Fibroblast of pulmonary artery (primary cell): ENCODE results near the gene ATXN7L1.

Source experiments
- DNase-seq: peaks from one replicate; pipeline ENCODE4 v3.0.0-alpha.2; 2010; ENCODE audit warnings: low read depth
- H3K4me3 ChIP-seq: replicated peaks from 2 replicates; pipeline ENCODE4 v1.5.1; 2011; ENCODE audit warnings: low read depth, mild to moderate bottlenecking, control low read depth, low read length, moderate library complexity
- TF ChIP-seq, protein P1 (sequence below): IDR thresholded peaks from 2 replicates; pipeline ENCODE4 v1.5.1; 2011; ENCODE audit warnings: mild to moderate bottlenecking, control low read depth, low read length, inconsistent platforms; ENCODE audit errors: missing control alignments

The ATXN7L1 gene

DNA sequence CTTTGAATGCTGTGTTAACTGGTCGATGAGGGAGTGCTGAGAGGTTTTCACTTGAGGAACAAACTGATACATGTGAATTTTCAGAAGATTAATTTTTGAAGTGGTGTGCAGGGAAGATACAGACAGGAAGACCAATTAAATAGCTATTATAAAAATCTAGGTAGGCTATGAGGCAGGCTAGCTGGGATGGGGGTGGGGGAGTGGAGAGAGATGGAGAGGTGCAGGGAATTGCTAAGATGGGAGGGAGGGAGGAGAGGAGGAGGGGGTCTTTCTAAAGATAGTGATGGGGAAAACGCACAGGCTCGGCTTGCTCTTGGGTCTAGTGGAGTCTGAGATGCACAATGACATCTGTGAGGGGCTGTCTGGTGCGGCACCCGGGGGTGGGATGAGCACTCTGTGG lies 15.2 kb downstream of the ATXN7L1 start:
- H3K4me3 ChIP-seq: no peak overlapping the region
- TF ChIP-seq, protein P1, sequence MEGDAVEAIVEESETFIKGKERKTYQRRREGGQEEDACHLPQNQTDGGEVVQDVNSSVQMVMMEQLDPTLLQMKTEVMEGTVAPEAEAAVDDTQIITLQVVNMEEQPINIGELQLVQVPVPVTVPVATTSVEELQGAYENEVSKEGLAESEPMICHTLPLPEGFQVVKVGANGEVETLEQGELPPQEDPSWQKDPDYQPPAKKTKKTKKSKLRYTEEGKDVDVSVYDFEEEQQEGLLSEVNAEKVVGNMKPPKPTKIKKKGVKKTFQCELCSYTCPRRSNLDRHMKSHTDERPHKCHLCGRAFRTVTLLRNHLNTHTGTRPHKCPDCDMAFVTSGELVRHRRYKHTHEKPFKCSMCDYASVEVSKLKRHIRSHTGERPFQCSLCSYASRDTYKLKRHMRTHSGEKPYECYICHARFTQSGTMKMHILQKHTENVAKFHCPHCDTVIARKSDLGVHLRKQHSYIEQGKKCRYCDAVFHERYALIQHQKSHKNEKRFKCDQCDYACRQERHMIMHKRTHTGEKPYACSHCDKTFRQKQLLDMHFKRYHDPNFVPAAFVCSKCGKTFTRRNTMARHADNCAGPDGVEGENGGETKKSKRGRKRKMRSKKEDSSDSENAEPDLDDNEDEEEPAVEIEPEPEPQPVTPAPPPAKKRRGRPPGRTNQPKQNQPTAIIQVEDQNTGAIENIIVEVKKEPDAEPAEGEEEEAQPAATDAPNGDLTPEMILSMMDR: no peak
- DNase-seq: no peak

DNA sequence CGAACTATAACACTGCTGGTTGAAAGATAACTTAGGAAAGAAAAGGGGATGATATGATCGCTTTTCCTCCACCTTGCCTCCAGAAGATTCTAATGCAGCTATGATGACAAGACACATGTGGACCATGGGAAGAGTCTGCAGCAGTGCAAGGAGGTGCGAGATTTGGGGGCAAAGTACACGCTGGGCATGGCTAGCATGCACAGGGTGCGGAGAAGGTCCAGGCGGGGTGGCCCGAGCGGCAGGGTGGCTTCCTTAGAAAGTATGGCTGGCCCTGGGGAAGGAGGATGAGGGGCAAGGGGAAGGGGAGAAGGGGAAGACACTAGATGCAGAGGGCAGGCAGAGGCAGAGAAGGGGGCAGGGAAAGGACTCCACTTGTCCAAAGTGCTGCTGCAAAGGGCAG lies 15.6 kb downstream of the ATXN7L1 start:
- DNase-seq: no peak
- TF ChIP-seq, protein P1: no peak
- H3K4me3 ChIP-seq: no peak overlapping the region

DNA sequence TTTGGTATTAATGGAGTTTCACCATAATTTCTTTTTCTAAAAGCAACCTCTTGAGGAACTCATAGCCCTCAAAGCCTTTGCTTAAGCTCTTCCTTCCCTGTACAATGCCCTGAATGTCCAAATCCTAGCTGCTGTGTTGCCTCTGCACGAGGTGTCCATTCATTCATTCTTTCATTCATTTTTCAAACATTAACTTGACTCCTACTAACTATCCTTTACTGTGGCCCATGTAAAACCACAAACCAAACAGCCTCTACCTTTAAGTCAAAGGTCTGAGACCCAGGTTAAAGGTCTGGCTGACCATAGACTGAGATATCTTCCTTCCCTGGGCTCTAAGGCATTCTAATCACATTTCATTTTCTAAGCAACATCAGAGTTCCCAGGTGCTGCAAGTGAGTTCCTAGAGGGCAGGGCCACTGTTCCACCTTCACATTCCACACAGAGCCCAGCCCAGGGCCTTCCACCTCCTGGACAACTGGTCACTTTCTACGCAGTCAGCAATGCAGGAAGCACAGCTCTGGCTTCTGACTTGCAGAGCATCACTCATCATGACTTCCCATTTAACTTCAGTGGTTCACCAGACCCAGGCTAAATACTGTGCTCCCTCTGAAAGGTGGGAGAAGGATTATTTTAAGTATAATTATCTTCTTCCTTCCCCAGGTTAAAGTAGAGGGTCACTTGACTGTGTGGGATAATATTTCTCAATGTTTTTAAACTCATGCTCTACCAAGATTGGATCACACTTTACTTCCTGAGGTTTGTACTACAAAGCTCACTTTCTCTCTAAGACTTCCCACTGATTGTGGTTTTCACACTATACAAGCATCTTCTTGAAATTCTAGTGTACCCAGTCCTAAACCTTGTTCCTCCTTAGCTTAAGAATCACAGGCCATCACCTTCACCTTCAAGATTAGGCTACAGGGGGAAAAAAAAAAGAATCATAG lies 19.1 kb downstream of the ATXN7L1 start:
- no peak overlapping the region for H3K4me3 ChIP-seq
- DNase-seq: no peak
- TF ChIP-seq, protein P1: no peak

DNA sequence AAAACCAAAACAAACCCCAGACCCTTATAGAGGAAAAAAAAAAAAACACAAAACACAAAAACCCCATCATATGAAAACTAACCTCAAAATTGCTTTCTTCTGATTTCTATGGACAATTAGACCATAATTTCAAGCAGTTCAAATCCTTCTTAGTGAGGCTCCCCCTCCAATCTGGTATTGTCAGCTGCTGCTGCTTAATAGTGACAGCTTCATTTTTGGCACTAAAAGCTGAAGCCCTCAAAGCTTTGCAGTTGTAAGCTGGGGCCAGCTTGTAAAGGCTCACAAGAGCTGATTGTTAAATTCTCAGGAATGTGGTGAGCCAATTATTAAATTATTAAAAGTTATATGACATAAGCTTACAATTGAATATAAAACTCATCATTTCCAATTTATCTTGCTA lies 21.9 kb downstream of the ATXN7L1 start:
- TF ChIP-seq, protein P1: no peak
- DNase-seq: peak; percentile 7
- H3K4me3 ChIP-seq: no peak overlapping the region

DNA sequence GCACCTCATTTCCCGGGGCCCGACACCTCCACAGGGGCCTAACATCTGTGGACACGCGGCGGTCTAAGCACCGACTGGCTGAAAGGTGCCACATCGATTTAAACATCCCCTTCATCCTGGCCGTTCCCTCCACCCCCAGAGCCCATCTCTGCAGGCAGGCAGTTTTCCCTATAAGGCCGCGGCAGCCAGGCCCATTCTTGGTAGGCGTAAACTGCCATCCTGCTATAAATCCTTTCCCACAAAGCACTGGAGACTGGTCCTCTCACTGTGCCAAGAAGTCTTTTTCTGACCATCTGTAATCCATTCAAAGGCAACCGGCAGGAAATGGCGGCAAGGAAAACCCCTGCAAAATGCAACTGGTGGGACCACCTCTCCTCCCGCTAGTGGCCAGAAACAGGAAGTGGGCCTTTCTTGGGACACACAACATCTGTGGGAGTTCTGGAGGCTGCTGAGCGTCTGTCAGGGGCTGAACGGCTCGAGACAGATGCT lies 22.4 kb downstream of the ATXN7L1 start:
- TF ChIP-seq, protein P1: peak; percentile 3
- H3K4me3 ChIP-seq: no peak overlapping the region
- peak; percentile 28 for DNase-seq

DNA sequence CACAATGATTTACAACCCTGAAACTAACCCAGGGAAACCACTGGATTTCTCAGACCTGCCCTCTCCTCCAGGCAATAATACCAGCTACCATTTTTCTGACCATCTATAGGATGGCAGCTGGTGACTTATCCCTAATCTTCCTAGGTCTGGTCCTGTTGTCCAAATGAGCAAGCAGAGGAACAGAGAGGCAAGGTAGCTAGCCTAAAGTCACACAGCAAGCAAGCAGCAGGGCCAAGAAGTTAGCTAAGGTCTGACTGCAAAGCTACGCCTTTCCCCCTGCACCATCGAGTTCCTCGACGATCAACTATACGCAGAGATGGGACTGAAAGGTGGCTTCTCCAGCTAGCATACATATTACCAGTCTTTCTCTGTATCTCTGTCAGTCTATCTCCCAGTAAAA lies 25.3 kb downstream of the ATXN7L1 start:
- DNase-seq: no peak
- TF ChIP-seq, protein P1: no peak
- H3K4me3 ChIP-seq: no peak overlapping the region
